ENCODE data around the gene PDE6A.
A peak's percentile ranks its signal among the peaks of the same experiment; 100 is the strongest.

The PDE6A gene

DNA sequence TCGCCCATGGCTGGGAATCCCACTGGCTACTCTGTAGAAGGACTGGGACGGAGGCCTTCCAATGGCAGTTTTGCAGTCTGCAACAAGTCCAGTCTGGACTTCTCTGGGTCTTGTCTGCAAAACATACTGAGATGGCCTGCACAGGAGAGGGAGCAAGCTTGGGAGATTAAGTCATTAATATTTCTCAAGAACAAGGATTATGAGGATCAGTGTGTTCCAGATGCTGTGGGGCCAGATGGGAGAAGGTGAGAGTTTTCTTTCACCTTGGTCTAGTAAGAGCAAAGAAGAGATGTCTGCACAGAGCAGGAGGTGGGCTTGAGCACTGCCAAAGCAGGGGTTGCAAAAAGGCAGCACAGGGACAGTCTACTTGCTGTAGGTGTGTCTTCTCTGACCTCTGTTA lies at the start of gene PDE6A:
PDE6A (minus strand) TSS at position 128 of the 400 bp plus-strand sequence; CDS start at position 8, 120 bp downstream.
- no peak for DNase-seq (ENCODE audit: low spot score)

DNA sequence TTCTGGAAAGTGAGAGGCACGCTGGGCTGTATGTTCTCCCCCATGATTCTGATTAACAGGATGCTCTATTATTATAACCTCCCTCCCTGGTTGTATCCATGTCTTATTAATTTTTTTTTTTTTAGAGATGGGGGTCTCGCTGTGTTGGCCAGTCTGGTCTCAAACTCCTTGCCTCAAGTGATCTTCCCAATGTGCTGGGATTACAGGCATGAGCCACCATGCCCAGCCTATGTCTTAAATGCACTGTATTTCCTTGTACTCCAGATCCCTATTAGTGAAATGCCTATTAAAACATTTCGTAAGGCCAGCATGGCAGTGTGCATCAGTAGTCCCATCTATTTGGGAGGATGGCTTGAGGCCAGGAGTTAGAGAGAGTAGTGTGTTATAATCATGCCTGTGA lies 48.9 kb upstream of the PDE6A start:
- no peak for DNase-seq (ENCODE audit: low spot score)

DNA sequence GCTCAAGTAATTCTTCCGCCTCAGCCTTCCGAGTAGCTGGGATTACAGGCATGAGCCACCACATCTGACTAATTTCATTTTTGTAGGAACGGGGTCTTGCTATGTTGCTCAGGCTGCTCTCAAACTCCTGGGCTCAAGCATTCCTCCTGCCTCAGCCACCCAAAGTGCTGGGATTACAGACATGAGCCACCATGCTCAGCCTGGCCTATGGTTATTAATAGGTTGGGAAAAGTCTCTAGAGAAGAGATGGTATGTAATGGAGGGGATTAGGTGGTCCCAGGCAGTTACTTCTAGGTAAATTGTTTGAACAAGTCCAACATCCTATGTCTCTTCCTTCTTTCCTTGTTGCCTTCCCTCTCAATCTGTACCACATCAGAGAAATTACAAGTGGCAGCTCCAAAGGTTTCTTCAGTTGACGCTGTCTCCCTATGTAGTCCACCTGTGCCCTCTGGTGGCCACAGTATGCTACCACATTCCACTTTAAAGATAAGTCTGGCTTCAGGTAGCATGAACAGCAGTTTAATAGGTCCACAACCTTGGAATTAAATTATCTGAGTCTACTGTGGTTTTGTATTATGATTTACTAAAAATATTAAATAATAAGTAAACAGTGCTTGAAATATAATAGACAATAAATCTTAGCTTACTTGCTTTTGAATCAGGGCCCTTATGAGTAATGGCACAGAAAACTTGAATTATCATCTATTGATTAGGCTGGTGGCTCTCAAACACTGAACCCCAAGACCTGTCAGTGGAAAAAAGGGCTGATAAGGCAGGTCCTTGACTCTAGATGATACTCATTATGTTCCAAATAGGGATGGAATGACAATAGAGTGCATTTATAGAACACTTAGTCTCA lies 46.2 kb upstream of the PDE6A start:
- peak; percentile 75 for DNase-seq (ENCODE audit: low spot score)

DNA sequence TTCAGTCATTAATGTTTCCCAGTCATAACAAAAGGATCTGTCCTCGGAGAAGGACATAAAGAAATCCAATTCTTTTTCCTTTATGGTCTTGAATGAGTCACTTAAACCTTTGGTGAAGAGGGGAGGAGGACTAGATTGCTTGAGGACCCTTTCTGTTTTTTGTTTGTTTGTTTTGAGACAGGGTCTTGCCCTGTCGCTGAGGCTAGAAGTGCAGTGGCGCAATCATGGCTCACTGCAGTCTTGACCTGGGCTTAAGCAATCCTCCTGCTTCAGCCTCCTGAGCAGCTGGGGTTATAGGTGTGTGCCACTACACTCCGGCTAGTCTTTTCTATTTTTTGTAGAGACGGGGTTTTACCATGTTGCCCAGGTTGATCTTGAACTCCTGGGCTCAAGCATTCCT lies 43.5 kb upstream of the PDE6A start:
- no peak for DNase-seq (ENCODE audit: low spot score)

DNA sequence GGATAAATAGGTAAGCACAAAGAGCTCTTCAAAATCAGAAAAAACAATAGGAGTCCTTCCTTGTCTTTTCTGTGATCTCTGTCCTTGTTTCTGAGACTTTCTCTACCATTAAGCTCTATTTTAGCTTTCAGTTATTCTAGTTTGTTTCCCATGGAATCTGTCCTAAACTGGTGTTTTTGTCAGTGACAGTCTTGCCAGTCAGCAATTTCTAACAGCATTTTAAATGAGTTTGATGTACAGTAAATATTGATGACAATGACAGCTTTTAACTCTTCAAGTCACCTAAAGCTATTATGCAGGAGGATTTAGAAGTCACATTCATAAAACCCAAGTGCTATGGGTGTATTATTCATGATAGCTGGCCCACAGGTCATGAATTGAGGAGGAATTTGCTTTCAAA lies 37.9 kb upstream of the PDE6A start:
- no peak for DNase-seq (ENCODE audit: low spot score)

DNA sequence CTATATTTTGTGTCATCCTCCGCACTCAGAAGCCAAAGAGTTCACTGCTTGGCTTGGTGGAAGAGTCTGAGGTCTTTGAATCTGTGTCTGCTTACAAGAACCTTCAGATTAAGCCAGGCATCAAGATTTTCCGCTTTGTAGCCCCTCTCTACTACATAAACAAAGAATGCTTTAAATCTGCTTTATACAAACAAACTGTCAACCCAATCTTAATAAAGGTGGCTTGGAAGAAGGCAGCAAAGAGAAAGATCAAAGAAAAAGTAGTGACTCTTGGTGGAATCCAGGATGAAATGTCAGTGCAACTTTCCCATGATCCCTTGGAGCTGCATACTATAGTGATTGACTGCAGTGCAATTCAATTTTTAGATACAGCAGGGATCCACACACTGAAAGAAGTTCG lies 36.6 kb upstream of the PDE6A start:
- no peak for DNase-seq (ENCODE audit: low spot score)

DNA sequence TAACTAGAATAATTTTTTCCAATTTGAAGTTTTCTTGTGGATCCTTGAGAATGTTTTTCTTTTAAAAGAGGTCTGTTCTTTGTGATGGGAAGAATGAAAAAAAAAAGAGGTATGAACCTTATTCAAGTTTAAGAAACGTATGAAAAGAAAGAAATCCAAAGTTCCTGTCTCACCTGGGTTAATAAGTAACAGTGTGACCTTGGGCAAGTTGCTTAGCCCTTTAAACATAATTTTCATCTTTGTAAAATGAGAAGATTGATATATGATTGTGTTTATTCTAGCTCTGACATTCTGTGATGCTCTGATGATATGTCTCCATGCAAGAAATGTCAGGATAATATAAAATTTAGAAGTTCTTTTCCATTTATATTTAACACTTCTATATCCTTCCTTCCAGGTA lies 35.3 kb upstream of the PDE6A start:
- no peak for DNase-seq (ENCODE audit: low spot score)

DNA sequence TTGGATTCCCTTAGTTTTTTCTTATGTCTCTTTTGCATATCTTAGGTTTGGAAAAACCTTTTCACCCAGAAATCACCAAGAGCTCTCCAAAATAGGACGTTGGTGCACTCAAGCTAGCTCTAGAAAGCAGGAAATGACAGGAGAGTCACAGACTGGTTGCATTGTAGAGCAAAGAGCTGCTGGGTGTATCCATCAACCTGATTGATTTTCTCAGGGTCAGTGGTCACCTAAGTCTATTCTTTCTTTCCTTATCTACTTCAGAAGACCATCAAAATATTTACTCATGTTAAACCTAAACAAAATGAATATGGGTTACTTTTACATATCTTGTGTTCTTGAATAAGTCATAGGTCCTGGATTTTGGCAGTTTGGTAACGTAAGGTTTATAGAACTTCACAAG lies 30.8 kb upstream of the PDE6A start:
- no peak for DNase-seq (ENCODE audit: low spot score)

DNA sequence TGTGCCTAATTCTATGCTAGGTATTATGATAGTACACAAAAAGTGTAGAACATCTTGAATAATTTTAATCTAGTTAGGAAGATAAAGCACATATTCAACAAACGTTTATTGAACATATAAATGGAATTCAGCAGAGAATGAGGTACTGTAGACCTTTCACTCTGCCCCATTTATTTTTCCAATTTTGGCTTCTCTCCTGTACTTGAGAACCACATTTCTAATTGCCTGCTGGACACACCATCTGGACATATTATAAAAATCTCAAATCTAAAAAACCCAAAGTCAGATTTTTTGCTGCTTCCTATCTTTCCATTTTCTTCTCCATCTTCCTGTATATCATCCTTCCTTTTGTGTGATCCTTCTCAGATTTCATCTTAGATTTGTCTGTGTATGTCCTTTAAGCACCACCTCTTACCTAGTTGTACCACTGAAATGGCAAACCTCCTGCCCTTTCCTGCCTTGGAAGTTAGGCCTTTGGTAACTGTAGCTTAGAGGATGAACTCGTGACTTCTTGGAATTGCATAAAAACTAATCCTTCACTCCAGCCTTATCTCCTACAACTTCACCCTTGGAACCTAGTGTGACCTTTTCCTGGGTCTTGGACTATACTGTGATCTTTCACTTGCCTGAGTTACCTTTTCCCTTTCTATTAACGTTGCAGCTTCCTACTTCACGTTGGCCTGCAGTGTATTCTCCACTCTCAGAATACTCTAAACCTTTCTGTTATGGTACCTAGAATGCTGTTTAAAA lies 24.8 kb upstream of the PDE6A start:
- DNase-seq (ENCODE audit: low spot score) = no peak

DNA sequence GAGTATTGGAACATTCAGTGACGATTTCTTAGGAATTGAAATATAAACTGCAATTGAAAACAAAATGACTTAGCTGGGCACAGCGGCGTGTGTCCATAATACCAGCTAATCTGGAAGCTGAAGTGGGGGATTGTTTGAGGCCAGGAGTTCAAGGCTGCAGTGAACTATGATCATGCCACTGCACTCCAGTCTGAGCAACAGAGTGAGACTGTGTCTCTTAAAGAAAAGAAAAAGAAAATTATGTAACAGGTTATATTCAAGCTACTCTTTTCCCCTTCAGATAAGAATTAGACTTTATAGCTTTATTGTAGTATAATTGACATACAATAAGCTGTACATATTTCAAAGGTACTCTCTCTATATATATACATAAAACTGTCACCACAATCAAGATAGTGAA lies 22.4 kb upstream of the PDE6A start:
- no peak for DNase-seq (ENCODE audit: low spot score)

DNA sequence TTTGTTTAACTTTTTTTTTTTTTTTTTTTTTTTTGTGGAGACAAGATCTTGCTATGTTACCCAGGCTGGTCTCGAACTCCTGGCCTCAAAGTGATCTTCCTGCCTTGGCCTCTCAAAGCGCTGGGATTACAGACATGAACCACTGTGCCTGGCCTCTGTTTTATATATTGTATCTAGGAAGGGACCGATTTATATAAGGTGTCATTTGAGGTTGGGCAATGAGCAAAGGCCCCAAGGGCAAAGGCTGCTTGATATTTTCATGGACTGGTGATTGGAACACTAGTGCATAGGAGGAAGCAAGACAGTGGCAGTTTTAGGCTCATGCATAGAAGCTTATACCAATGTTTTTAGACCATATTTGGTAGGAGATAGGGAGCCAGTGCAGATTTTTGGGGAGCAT lies 19.1 kb upstream of the PDE6A start:
- DNase-seq (ENCODE audit: low spot score) = no peak

DNA sequence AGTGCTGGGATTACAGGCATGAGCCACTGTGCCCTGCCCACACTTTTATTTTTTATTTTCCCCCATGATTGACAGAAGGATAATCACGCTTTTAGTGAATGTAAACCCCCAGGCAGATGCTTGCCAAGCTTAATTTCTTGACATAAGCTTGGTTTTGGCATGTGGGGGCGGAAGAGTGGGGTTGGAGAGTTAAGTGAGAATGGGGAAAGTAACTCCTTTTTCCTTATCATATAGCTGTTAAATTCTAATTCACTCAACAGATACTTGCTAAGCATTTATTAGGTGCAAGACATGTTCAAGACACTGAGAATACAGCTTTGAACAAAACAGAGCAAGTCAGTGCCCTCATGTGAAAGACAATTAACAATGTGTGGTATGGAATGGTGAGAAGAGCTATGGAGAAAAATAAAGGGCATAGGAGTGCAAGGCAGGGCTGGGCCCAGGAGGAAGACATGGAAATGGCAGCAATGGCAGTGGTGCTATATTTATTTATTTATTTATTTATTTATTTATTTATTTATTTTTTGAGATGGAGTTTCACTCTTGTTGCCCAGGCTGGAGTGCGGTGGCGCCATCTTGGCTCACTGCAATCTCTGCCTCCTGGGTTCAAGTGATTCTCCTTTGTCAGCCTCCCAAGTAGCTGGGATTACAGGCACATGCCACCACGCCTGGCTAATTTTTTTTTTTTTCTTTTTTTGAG lies 18.2 kb upstream of the PDE6A start:
- DNase-seq (ENCODE audit: low spot score) = no peak

DNA sequence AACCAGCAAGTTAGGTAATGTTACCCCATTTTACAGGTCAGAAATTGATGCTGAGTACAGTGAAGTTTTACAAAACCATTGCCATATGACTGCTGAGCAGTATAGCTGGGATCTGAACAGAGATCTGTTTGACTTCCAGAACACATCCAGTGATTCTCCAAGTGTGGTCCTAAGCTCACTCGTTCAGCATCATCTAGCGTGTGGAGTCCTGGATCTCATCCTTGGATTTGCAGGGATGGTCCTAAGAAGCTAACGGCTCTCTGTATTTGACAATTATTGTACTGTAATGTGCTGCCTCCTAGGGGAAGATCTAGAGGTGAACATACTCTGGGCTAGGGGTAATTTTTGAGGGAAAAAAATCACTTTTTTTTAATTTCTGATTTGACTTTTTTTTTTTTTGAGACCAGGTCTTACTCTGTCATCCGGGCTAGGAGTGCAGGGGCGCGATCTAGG lies 17.4 kb upstream of the PDE6A start:
- DNase-seq (ENCODE audit: low spot score) = peak; percentile 9

DNA sequence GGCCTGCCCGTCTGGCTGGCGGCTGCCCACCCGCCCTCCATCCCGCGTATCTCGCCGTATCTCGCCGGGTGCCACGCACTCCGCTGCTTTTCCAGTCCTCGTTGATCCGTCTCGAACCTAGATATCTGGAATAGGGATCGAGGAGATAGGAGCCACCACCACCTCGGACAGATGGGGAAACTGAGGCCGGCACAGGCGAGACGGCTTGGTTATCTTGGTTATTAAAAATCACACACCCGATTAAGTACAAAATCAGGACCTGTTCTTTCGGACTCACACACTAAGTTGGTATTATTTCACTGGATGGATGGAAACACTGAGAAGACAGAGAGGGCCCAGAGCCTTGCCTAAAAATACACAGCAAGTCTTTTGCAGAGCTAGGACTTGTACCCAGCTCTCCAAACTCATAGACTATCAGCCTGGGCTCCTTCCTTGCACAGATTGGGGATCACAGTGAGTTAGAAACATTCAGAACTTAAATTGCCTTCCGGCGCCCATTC lies 16.6 kb upstream of the PDE6A start:
- no peak for DNase-seq (ENCODE audit: low spot score)

DNA sequence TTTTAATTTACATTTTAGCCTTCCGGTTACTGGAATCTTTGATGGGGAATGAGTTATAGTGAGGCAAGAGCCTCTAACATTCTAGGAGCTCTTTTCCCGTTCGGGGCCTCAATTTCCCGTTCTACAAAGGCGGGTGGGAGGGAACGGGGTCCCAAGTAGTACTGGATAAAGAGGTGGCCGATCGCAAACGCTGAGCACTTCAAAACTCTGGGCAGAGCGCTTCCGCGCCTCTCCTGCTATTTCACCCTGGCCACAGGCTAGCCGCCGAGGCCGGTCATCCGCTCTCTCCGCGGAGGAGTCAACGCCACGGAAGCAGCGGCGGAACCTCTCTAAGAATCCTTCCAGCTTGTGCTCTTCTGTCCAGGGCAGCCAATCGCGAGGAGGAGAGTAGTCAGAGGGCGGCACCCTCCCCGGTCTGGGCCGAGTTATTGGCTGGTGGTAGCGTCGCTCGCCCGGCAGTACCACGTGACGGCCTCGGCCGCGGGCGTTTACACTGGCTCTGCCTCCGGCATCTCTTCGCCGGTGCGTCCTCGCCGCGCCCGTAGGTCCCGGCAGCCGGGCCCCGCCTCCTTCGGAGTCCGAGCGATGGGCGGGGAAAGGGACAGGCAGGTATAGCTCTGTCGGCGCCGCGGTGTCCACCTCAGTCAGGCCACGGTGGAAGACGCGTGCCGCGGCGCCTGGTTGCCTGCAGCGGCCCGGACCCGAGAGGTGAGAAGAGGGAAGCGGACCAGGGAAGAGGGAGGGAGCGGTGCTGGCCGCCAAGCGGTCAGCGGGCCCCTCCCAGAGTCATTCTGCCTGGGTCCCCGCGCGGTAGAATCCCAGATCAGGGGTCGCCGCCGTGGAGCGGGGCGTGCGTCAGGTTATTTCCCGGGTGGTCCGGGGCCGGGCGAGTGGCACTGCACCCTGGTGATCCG lies 15.9 kb upstream of the PDE6A start, which contains the start of gene SLC26A2:
SLC26A2 (plus strand) TSS at position 487 of the 914 bp plus-strand sequence. CDS start 16,895 bp downstream, outside the sequence.
- DNase-seq (ENCODE audit: low spot score) = peak; percentile 97

DNA sequence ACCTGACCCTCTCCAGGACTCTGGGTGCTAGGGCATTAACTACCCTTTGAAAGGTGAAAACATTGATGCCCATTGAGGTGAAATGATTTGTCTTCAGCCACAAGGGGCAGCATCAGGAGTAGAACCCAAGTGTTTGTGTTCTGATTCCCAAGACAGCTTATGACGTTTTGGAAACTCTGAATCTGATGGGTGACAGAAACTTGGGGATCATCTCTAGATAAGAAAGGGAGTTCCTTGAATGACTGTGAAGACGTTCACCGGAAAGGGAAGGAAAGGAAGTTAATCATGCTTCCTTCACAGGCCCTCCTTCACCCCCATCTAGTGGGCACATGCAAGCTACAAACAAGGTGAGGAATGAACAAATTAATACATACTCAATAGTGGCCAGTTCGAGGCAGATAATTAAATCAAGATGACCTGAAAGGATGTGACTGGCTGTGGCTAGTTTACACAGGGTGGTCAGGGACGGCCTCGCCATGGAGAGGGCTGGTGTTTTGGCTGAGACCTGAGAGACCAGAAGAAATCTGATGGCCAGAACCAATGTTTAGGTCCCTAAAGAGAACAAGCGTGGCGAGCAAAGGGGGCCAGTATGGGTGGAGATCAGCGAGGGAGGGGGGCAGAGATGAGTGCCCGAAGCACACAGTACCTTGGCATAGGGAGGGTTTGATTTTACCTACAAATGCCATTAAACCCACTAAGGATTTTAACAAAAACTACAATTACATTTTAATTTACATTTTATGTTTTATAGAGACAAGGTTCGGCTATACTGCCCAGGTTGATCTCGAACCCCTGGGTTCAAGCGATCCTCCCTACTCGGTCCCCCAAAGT lies 15.0 kb upstream of the PDE6A start:
- DNase-seq (ENCODE audit: low spot score) = peak; percentile 84

DNA sequence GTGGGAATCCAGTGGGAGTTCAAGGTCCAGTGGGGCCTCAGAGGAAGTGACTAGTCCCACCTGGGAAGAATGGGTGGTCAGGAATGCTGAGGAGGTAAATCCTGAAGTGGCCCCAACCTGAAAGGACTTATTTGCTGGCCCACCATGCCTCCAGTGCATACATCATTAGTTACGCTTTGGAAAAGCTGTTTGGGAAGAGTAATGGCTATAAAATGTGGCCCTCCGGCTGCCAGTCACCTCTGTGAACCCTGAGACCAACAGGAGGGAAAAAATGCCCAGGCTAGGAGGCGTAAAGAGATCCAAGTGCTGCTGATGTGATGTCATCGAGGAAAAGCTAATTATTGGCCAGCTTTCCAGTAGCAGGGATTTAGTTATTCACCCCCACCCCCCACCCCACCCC lies 13.3 kb upstream of the PDE6A start:
- no peak for DNase-seq (ENCODE audit: low spot score)

DNA sequence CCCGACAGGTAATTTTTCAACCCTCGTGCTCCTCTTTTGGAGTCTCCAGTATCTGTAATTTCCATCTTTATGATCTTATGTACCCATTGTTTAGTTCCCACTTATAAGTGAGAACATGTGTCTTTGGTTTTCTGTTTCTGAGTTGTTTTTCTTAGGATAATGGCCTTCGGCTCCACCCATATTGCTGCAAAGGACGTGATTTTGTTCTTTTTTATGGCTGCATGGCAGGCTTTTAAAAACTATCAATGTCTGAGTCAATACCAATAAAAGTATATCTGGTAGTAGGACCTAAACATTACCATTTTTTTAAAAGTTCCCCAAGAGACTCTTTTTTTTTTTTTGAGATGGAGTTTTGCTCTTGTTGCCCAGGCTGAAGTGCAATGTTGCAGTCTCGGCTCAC lies 12.1 kb upstream of the PDE6A start:
- no peak for DNase-seq (ENCODE audit: low spot score)

DNA sequence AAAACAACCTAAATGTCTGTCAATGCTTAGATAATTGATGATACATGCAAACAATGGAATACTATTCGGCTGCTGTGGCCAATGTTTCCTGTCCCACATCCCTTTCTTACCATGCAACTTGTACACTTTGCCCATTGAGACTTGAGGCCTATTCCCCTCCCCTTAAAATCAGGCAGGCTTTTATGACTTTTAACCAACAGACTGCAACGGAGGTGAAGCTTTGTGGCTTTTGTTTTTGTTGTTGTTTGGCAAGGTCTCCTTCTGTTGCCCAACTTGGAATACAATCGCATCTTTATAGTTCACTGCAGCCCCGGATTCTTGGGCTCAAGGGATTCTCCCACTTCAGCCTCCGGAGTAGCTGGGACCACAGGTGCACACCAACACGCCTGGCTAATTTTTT lies 10.2 kb upstream of the PDE6A start:
- DNase-seq (ENCODE audit: low spot score) = no peak

DNA sequence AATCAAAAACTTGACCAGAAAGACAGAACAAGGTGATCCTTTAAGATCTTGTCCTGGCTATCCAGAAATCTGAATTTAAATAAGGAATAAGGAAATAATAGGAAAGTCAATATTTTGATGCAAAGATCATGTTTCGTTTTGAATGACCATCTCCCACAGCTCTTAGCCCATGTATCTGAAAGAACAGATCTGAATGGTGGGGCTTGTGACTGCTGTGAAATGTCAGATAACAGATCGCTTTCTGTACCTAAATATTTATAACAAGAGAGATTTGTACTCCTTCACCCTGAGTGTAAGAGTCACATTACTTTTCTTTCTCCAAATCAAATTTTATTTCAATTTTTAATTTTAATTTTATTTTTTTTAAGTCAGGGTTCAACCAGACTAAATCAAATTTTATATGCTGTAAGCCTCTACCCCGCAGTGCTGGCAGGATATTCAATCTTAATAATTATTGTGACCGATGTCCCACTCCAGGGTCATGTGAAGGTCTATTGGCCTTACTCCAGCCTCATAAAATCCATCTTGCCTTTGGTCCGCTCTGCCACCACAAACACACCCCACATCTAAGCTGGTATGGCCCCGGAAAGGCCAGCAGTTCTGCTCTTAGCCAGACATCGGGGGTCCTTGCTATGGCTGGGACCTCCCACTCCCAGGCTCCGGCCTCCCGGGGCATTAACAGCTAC lies 9.0 kb upstream of the PDE6A start:
- no peak for DNase-seq (ENCODE audit: low spot score)

Data from activated CD4-positive, alpha-beta T cell treated with anti-CD3 and anti-CD28 coated beads, Interleukin-2, Interleukin-4, amounts not matched to agents 100 ng/mL and 50 ng/mL, durations not matched to agents 16 hours and 8 hours (primary cell).